Measurements from ENCODE around the gene SPACA1. TPM values are rescaled to one million over a fixed set of nuclear protein-coding genes. Genes with fewer than 3 reads are reported as not detected.

SPACA1 gene
- total RNA-seq, 1 donor from 2014 or later, result not detected

DNA sequence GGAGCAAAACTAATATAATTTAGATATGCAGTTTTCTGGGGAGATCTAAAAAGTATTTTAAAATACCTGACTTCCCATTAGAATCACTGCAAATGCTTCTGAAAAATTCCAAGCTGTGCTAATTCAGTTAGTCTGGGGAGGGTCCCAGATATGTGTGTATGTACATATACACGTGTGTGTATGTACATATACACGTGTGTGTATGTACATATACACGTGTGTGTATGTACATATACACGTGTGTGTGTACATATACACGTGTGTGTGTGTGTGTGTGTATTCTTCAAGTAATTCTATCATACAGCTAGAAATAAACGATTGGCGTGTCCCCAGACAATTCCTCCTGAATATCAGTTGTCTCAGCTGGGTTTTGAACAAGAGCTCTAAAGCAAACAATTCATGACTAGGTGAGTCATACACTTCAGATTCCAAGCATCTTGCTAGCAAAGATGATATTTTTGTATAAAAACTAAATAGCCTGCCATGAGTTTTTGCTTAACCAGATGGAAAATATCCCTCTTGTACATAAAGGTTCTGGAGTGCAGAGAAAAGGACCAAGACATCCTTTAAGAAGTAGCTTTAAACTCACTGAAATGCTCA, 58.2 kb downstream of the SPACA1 start:
- no peak for DNase-seq (ENCODE audit: extremely low spot score, unreplicated experiment)
- no peaks in the 10 kb centered on the region for H3K36me3 Mint-ChIP-seq
- H3K27me3 Mint-ChIP-seq, result no peaks in the 10 kb centered on the region
- H3K27ac Mint-ChIP-seq, result no peak overlapping the region
- no peak overlapping the region for H3K4me3 Mint-ChIP-seq
- no peaks in the 10 kb centered on the region for H3K4me1 Mint-ChIP-seq (ENCODE audit: unreplicated experiment)
- H3K9me3 Mint-ChIP-seq, result no peaks in the 10 kb centered on the region
- TF ChIP-seq, protein P1, sequence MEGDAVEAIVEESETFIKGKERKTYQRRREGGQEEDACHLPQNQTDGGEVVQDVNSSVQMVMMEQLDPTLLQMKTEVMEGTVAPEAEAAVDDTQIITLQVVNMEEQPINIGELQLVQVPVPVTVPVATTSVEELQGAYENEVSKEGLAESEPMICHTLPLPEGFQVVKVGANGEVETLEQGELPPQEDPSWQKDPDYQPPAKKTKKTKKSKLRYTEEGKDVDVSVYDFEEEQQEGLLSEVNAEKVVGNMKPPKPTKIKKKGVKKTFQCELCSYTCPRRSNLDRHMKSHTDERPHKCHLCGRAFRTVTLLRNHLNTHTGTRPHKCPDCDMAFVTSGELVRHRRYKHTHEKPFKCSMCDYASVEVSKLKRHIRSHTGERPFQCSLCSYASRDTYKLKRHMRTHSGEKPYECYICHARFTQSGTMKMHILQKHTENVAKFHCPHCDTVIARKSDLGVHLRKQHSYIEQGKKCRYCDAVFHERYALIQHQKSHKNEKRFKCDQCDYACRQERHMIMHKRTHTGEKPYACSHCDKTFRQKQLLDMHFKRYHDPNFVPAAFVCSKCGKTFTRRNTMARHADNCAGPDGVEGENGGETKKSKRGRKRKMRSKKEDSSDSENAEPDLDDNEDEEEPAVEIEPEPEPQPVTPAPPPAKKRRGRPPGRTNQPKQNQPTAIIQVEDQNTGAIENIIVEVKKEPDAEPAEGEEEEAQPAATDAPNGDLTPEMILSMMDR (conservative IDR thresholded peaks at IDR 0.05), result no peak

DNA sequence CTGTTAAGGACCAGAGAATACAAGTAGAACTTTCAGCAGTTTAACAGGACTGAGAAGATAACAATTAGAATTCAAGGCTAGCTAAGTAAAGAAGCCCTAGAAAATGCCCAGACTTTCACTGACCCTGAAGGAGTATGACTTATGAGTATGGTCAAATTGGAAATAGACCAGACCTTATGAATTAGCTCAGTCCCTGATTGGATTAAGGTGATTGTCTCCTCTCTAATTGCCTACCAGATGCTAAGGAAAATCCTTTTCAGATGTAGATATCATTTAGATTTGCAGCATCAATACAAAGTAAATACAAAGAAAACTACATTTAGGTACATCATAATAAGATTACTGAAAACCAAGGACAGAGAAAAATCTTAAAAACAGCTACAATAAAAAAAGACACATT, 59.6 kb downstream of the SPACA1 start:
- TF ChIP-seq, protein P1 (conservative IDR thresholded peaks at IDR 0.05), result no peak
- Mint-ChIP-seq H3K27ac (no peak overlapping the region), H3K27me3 (peaks cover under 1% of the 10 kb centered on the region), H3K4me1 (ENCODE audit: unreplicated experiment) (no peaks in the 10 kb centered on the region), H3K36me3 (no peaks in the 10 kb centered on the region), H3K4me3 (no peak overlapping the region), H3K9me3 (no peaks in the 10 kb centered on the region)
- no peak for DNase-seq (ENCODE audit: extremely low spot score, unreplicated experiment)

DNA sequence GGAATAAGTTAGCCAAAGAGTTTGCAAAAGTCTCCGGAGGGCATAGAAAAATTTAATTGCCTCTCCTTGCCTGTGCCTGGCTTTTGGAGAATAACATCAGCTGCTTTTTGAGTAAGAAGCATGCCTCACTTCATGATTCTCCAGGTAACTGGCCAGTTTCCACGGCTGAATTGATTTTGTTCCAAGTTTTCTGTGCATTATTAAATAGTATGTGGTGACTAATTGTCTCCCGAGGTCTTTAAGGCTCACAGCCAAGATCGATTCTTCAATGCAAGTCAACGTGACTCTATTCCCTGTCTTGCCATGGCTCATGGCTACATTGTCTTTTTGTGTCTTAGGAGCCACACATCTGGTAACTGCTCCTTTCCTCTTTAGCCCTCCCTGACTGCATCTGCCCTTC, 64.3 kb downstream of the SPACA1 start:
- Mint-ChIP-seq H3K27ac (no peak overlapping the region), H3K4me1 (ENCODE audit: unreplicated experiment) (no peaks in the 10 kb centered on the region), H3K27me3 (peaks cover 10% of the 10 kb centered on the region), H3K4me3 (no peak overlapping the region), H3K9me3 (no peaks in the 10 kb centered on the region), H3K36me3 (no peaks in the 10 kb centered on the region)
- DNase-seq (ENCODE audit: extremely low spot score, unreplicated experiment), result no peak
- TF ChIP-seq, protein P1 (conservative IDR thresholded peaks at IDR 0.05), result no peak

DNA sequence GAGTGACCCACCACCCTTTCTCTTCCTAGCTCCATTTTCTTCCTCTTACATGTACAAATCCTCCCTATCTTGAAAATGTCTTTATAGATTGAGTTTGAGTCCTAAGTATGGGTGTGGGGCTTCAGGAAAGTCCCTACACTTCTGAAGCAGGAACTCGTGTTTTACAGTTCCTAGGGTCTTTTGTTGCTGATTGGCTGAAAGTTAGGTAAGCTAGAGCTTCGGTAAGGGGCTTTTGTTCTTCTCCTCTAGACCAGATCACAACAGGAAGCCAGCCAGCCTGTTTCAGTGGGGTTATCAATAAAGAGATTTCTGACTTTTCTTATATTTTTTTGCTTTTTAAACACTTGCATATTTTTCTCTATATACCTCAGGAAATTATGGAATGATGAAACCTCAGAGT, 67.2 kb downstream of the SPACA1 start:
- no peak for DNase-seq (ENCODE audit: extremely low spot score, unreplicated experiment)
- Mint-ChIP-seq H3K4me1 (ENCODE audit: unreplicated experiment) (no peaks in the 10 kb centered on the region), H3K27me3 (peaks cover 10% of the 10 kb centered on the region), H3K4me3 (no peak overlapping the region), H3K27ac (no peak overlapping the region), H3K36me3 (no peaks in the 10 kb centered on the region), H3K9me3 (no peaks in the 10 kb centered on the region)
- TF ChIP-seq, protein P1 (conservative IDR thresholded peaks at IDR 0.05), result no peak

DNA sequence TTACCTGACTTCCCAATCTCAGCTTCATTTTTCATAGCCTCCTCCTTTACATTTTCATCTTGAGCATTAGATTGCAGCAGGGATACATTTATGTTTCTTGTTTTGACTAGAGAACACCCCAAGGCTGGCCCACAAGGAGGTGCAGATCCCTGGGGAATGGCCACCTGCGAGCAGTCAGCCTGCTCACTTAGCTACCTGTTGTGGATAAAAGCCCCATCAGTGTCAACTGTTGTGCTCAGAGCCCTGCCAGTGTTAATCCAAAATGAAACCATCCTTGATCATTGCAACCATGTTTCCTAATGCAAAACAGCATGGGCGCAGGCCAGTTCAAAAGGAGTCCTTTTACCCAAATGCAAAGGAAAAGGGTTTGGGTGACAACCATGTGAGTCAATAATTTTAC, 67.7 kb downstream of the SPACA1 start:
- no peak for DNase-seq (ENCODE audit: extremely low spot score, unreplicated experiment)
- no peaks in the 10 kb centered on the region for H3K4me1 Mint-ChIP-seq (ENCODE audit: unreplicated experiment)
- H3K27me3 Mint-ChIP-seq, result peaks cover 10% of the 10 kb centered on the region
- no peak overlapping the region for H3K4me3 Mint-ChIP-seq
- H3K9me3 Mint-ChIP-seq, result no peaks in the 10 kb centered on the region
- H3K36me3 Mint-ChIP-seq, result no peaks in the 10 kb centered on the region
- H3K27ac Mint-ChIP-seq, result no peak overlapping the region
- TF ChIP-seq, protein P1 (conservative IDR thresholded peaks at IDR 0.05), result no peak

DNA sequence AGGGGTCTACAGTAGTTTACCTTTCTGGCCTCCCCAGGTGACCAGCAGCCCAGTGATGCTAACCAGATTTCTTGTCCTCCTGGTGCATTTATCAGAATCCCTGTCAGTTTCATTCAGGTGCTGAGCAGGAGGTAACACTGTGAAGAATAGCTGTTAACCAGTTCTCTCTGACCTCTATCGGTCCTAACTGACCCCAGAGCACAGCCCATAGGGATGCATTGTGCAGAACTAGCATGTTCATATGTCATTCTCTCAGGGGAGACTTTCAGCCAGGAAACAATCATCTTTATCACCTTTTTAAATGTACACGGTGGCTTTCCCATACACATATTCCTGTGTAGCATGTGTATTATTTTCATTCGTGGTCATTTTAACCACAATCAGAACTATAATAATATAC, 68.6 kb downstream of the SPACA1 start:
- DNase-seq (ENCODE audit: extremely low spot score, unreplicated experiment), result no peak
- H3K36me3 Mint-ChIP-seq, result no peaks in the 10 kb centered on the region
- H3K4me3 Mint-ChIP-seq, result no peak overlapping the region
- H3K9me3 Mint-ChIP-seq, result no peaks in the 10 kb centered on the region
- H3K27me3 Mint-ChIP-seq, result peaks cover 10% of the 10 kb centered on the region
- H3K4me1 Mint-ChIP-seq (ENCODE audit: unreplicated experiment), result no peaks in the 10 kb centered on the region
- no peak overlapping the region for H3K27ac Mint-ChIP-seq
- TF ChIP-seq, protein P1 (conservative IDR thresholded peaks at IDR 0.05), result no peak

All from type B pancreatic cell (in vitro differentiated cells).